Endothelial cell of umbilical vein (primary cell): ENCODE measurements around the gene ADGRG4.

Experiments
- CTCF ChIP-seq, 2 donors: IDR thresholded peaks; 1 replicate in 1 of 2; 2 replicates in 1 of 2; pipeline ENCODE4 v1.5.1; 2011; ENCODE audit warnings: low read length in 2 of 2, mild to moderate bottlenecking in 2 of 2, moderate library complexity in 2 of 2, control low read depth in 1 of 2, inconsistent platforms in 1 of 2, low read depth in 1 of 2; ENCODE audit not compliant: insufficient read depth in 1 of 2; ENCODE audit errors: extremely low read depth in 1 of 2
- EZH2 ChIP-seq: IDR thresholded peaks from 2 replicates; pipeline ENCODE4 v1.6.1; 2012; ENCODE audit warnings: borderline replicate concordance, low read depth, mild to moderate bottlenecking, moderate library complexity, low read length, inconsistent platforms; ENCODE audit not compliant: severe bottlenecking
- FOS ChIP-seq: IDR thresholded peaks from 2 replicates; pipeline ENCODE4 v1.6.1; 2011; ENCODE audit warnings: mild to moderate bottlenecking, low read length, moderate library complexity, borderline replicate concordance; ENCODE audit not compliant: insufficient read depth
- GATA2 ChIP-seq: IDR thresholded peaks from 2 replicates; pipeline ENCODE4 v1.7.0; 2011; ENCODE audit warnings: low read depth, mild to moderate bottlenecking, moderate library complexity, mixed read lengths, low read length; ENCODE audit not compliant: insufficient read length, insufficient read depth
- JUN ChIP-seq: IDR thresholded peaks from 2 replicates; pipeline ENCODE4 v1.6.1; 2011; ENCODE audit warnings: borderline replicate concordance, low read depth; ENCODE audit not compliant: insufficient read length, insufficient read depth
- MAX ChIP-seq: IDR thresholded peaks from 2 replicates; pipeline ENCODE4 v1.6.1; 2011; ENCODE audit not compliant: insufficient read depth, insufficient read length
- MYC ChIP-seq: IDR thresholded peaks from one replicate; pipeline ENCODE4 v1.6.1; 2011; ENCODE audit warnings: mild to moderate bottlenecking, low read depth, low read length
- POLR2A ChIP-seq: IDR thresholded peaks from 2 replicates; pipeline ENCODE4 v1.6.1; 2012; ENCODE audit warnings: low read depth, mild to moderate bottlenecking, control low read depth, low read length
- POLR2AphosphoS5 ChIP-seq: IDR thresholded peaks from 2 replicates; pipeline ENCODE4 v1.6.1; 2012; ENCODE audit warnings: low read depth, mild to moderate bottlenecking, control low read depth, low read length, moderate library complexity; ENCODE audit not compliant: insufficient read depth

- TF ChIP-seq CTCF (IDR thresholded peaks at IDR 0.05; ENCODE audit: extremely low read depth in 1 of 2, insufficient read depth in 1 of 2, low read depth in 1 of 2, low read length in 2 of 2): no peak
- TF ChIP-seq EZH2: no peak
- TF ChIP-seq GATA2: no peak
- no peak for TF ChIP-seq POLR2A
- TF ChIP-seq POLR2AphosphoS5: no peak
- no peak for TF ChIP-seq MAX
- no peak for TF ChIP-seq JUN
- TF ChIP-seq FOS: no peak
- no peak for TF ChIP-seq MYC
Observed at GRCh38 chrX:136295380-136295779, 5.4 kb upstream of the ADGRG4 start.
